Liver (tissue), 9 donors: ENCODE results near the gene WDFY3. TPM values are rescaled to one million over a fixed set of nuclear protein-coding genes. Genes with fewer than 3 reads are reported as not detected.

Experiments used
- DNase-seq: peaks from one replicate; pipeline ENCODE4 v3.0.0-alpha.2; 2017; ENCODE audit warnings: low spot score
- H3K27ac ChIP-seq, 2 donors: one replicate each; pipeline ENCODE4 v1.7.0; 2013; ENCODE audit warnings: inconsistent platforms in 2 of 2, low read length in 2 of 2, control low read depth in 1 of 2, low read depth in 1 of 2, mild to moderate bottlenecking in 1 of 2
- H3K27me3 ChIP-seq, 4 donors: one replicate each; pipeline versions ENCODE4 v1.6.1 to v1.7.0; 2013; ENCODE audit warnings: low read length in 3 of 4, inconsistent platforms in 1 of 4, mild to moderate bottlenecking in 1 of 4, moderate library complexity in 1 of 4; ENCODE audit not compliant: control insufficient read depth in 4 of 4, insufficient read depth in 4 of 4
- H3K36me3 ChIP-seq, 4 donors: one replicate each; pipeline versions ENCODE4 v1.6.1 to v1.7.0; 2013; ENCODE audit warnings: low read length in 3 of 4, mild to moderate bottlenecking in 3 of 4, low read depth in 1 of 4, moderate library complexity in 1 of 4; ENCODE audit not compliant: control insufficient read depth in 4 of 4, insufficient read depth in 3 of 4
- H3K4me1 ChIP-seq, 4 donors: one replicate each; pipeline versions ENCODE4 v1.6.1 to v1.7.0; 2013; ENCODE audit warnings: low read length in 3 of 4, mild to moderate bottlenecking in 3 of 4, moderate library complexity in 1 of 4; ENCODE audit not compliant: control insufficient read depth in 4 of 4, insufficient read depth in 4 of 4
- H3K4me3 ChIP-seq, 3 donors: one replicate each; pipeline versions ENCODE4 v1.6.1 to v1.7.0; 2013; ENCODE audit warnings: low read length in 3 of 3, control low read depth in 1 of 3, low read depth in 1 of 3, mild to moderate bottlenecking in 1 of 3
- H3K9ac ChIP-seq, 2 donors: one replicate each; pipeline ENCODE4 v1.7.0; 2013; ENCODE audit warnings: low read length in 2 of 2, mild to moderate bottlenecking in 2 of 2, moderate library complexity in 2 of 2, control low read depth in 1 of 2, low read depth in 1 of 2
- H3K9me3 ChIP-seq, 4 donors: one replicate each; pipeline versions ENCODE4 v1.6.1 to v1.7.0; 2013; ENCODE audit warnings: low read length in 3 of 4; ENCODE audit not compliant: control insufficient read depth in 4 of 4
- ATF3 ChIP-seq: IDR thresholded peaks from 2 replicates; pipeline ENCODE4 v1.6.1; 2016; ENCODE audit warnings: antibody characterized with exemption
- CTCF ChIP-seq: fragments of 150-350 bp; IDR thresholded peaks from 2 replicates; pipeline ENCODE4 v1.5.1; 2017; ENCODE audit warnings: improper control_type of control experiment, low read depth, low read length; ENCODE audit not compliant: missing input control
- EGR1 ChIP-seq, 2 donors: IDR thresholded peaks; 2 replicates each; pipeline ENCODE4 v1.6.1; 2016 to 2018; ENCODE audit warnings: antibody characterized with exemption in 2 of 2, low read depth in 2 of 2
- FOXA1 ChIP-seq: IDR thresholded peaks from 2 replicates; pipeline ENCODE4 v1.6.1; 2016; ENCODE audit warnings: antibody characterized with exemption
- FOXA2 ChIP-seq: IDR thresholded peaks from 2 replicates; pipeline ENCODE4 v1.6.1; 2016; ENCODE audit warnings: antibody characterized with exemption
- GABPA ChIP-seq, 2 donors: IDR thresholded peaks in 1 of 2; conservative IDR thresholded peaks in 1 of 2; 2 replicates each; pipeline ENCODE4 v1.6.1; 2016; ENCODE audit warnings: antibody characterized with exemption in 2 of 2, mild to moderate bottlenecking in 1 of 2, moderate library complexity in 1 of 2
- HNF4A ChIP-seq, 2 donors: conservative IDR thresholded peaks; 2 replicates each; pipeline ENCODE4 v1.6.1; 2016; ENCODE audit warnings: antibody characterized with exemption in 2 of 2, mild to moderate bottlenecking in 2 of 2
- HNF4G ChIP-seq: IDR thresholded peaks from 2 replicates; pipeline ENCODE4 v1.6.1; 2016; ENCODE audit warnings: antibody characterized with exemption
- JUND ChIP-seq, 2 donors: IDR thresholded peaks; 2 replicates each; pipeline ENCODE4 v1.6.1; 2016; ENCODE audit warnings: antibody characterized with exemption in 2 of 2
- MAX ChIP-seq: IDR thresholded peaks from 2 replicates; pipeline ENCODE4 v1.6.1; 2016; ENCODE audit warnings: antibody characterized with exemption
- NR2F2 ChIP-seq: IDR thresholded peaks from 2 replicates; pipeline ENCODE4 v1.6.1; 2016; ENCODE audit warnings: antibody characterized with exemption
- RAD21 ChIP-seq, 2 donors: IDR thresholded peaks; 2 replicates each; pipeline ENCODE4 v1.6.1; 2016; ENCODE audit warnings: antibody characterized with exemption in 2 of 2, mild to moderate bottlenecking in 2 of 2
- REST ChIP-seq: IDR thresholded peaks from 2 replicates; pipeline ENCODE4 v1.6.1; 2016; ENCODE audit warnings: antibody characterized with exemption, mild to moderate bottlenecking
- RXRA ChIP-seq, 2 donors: IDR thresholded peaks; 2 replicates each; pipeline ENCODE4 v1.6.1; 2017 to 2018; ENCODE audit warnings: antibody characterized with exemption in 2 of 2, mild to moderate bottlenecking in 1 of 2
- SP1 ChIP-seq: IDR thresholded peaks from 2 replicates; pipeline ENCODE4 v1.6.1; 2018; ENCODE audit warnings: antibody characterized with exemption, mild to moderate bottlenecking
- TAF1 ChIP-seq: conservative IDR thresholded peaks from 2 replicates; pipeline ENCODE4 v1.6.1; 2016; ENCODE audit warnings: antibody characterized with exemption, mild to moderate bottlenecking
- YY1 ChIP-seq: IDR thresholded peaks from 2 replicates; pipeline ENCODE4 v1.6.1; 2016; ENCODE audit warnings: antibody characterized with exemption, mild to moderate bottlenecking
- ZBTB33 ChIP-seq: IDR thresholded peaks from 2 replicates; pipeline ENCODE4 v1.6.1; 2016; ENCODE audit warnings: antibody characterized with exemption
- polyA plus RNA-seq, 2 donors: library from polyadenylated mRNA; stranded (reverse) in 1 of 2; unstranded in 1 of 2; fragments of 200-250 nt in 1 of 2; fragments of >200 nt in 1 of 2; fragmentation: Nextera tagmentation in 1 of 2; extraction: Ambion mirVana in 1 of 2; gene quantifications; one replicate each; pipeline versions ENCODE4 v1.2.1 to v1.2.3, GENCODE V29; 2013 to 2015
- total RNA-seq, 2 donors: library from RNA; depleted of rRNA; stranded (reverse); fragments of >200 nt; gene quantifications; one replicate each; pipeline ENCODE4 v1.2.3, GENCODE V29; 2014
- donor health status: healthy.
- donor health status: healthy.
- donor health status: healthy.
- donor health status: healthy.
- donor health status: healthy.

The WDFY3 gene
- total and polyA plus RNA-seq, 4 donors, result 3.2 to 50.5 (median 19.2) TPM

- TF ChIP-seq SP1 (no peak), NR2F2 (no peak), FOXA1 (no peak), HNF4G (no peak), REST (no peak), HNF4A (conservative IDR thresholded peaks at IDR 0.05) (no peak), ATF3 (no peak), GABPA (IDR thresholded peaks at IDR 0.05 in 1 of 2, conservative IDR thresholded peaks at IDR 0.05 in 1 of 2) (no peak), MAX (no peak), JUND (IDR thresholded peaks at IDR 0.05) (no peak), CTCF (no peak), FOXA2 (no peak), YY1 (no peak), ZBTB33 (no peak), TAF1 (no peak), RAD21 (IDR thresholded peaks at IDR 0.05) (no peak), RXRA (IDR thresholded peaks at IDR 0.05) (no peak), EGR1 (IDR thresholded peaks at IDR 0.05; ENCODE audit: low read depth in 2 of 2) (no peak)
- Histone ChIP-seq H3K4me3 (no peak overlapping the region), H3K9me3 (no peaks in the 10 kb centered on the region), H3K4me1 (no peaks in the 10 kb centered on the region), H3K9ac (no peak overlapping the region), H3K27ac (no peak overlapping the region), H3K27me3 (no peaks in the 10 kb centered on the region), H3K36me3 (peaks cover 5 to 67% (median 44%) of the 10 kb centered on the region in 4 donors)
- no peak for DNase-seq
These were observed 227.9 kb downstream of the WDFY3 start for GRCh38 chr4:84738622-84739021.
